Suppressor macrophage treated with lipopolysaccharide for 1 hour (primary cell): ENCODE data around the gene CDH4.

Source experiments
- DNase-seq, 3 donors: peaks; one replicate each; pipeline ENCODE4 v3.0.0-alpha.2; 2020 to 2022

CDH4 gene

DNA sequence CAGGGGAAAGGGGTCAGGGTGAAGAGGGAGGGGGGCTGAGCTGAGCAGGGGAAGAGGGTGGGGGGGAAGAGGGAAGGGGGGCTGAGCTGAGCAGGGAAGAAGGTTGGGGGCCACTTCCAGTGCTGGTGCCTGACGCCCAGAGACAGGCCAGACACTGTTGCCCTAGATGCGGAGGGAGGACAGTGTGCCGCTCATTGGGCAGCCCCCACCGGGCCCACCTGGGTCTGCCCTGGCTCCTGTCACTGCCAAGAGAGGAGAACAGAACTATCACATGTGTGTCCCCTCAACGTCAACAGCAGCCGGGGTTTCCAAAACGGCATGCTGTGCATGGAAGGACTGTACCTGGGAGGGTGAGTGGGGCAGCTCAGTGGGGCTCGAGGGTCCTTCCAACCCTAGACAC is 342.1 kb downstream of the CDH4 start:
- DNase-seq = no peak

DNA sequence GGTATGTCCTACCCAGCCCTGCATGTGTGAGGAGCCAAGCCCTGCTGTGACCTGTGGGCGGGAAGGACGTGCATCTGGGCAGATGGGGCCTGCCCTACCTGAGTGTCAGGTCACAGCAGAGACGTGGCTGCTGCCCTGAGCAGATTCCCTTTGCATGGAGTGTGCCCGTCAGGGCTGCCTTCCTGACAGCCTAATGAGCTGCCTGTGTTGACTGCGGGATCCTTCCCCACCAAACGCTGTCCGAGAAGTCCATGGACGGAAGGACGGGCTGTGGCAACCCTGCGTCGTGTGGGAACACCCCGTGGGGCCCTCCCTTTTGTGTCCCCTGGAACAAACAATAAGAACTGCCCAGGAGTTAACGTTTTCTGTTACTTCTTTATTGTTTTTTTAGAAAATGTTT is 343.2 kb downstream of the CDH4 start:
- DNase-seq = no peak

DNA sequence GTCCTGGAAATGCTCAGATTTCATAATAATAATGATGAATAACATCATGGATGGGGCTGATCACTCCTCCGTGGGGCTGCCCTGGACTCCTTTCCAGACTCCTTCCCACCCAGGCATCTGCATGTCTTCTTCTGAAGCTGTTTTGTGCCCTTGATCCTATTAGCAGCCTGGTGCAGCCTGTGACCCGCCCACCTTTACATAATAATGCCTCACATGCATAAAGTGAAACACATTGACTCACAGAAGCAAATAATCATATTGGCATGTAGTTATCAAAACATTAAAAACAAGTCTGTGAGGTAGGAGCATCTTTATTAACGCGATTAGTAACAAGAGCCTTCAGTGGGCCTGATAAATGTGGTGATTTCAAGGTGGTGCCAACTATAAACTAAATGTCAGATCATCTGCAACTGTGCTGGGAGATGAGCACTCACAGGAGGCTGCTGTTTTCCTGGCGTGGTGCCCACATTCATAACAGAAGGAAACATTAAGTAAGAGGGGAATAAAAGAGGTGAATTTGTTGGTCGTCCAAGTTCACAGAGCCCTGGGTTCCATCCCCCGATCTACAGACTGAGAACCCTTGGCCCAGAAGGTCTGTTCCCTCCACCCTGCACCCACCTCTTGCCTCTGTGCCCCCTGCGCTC is 344.7 kb downstream of the CDH4 start:
- no peak for DNase-seq

DNA sequence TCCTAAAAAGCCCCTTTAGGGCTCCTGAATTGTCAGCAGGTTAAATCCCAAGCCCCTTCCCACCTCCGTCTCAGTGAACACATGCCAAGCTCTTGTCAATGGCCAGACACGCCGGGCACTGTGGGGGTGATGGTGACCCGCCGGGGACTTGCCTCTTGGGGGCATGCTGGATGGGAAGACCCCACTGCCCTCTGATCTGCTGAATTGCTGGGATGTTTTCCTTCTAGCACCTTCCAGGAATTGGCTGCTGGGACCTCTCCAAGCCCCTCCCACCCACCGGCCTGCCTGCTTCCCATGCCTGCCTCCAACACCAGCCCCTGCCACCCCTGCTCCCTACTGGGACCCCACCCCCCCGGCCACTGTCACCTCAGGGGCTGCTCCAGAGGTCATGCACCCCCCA is 345.9 kb downstream of the CDH4 start:
- DNase-seq = no peak

DNA sequence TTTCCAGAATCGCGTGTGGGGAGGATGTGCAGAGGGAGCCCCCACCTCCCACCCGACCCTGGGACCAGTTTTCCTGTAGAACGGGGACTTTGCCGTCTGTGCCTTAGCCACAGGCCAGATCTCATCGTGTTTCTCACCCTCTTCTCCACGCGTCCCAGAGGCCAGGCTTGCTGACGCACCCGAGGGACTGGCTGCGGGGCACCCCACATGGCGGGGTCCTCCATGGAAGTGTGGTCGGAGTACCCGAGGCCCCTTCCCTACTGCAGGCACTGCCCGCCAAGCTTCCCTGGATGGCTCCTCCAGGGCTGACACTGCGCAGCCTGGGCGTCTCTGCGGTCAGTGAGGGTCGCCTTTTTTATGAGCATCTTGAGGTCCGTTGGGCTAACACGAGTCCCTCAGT is 346.5 kb downstream of the CDH4 start:
- DNase-seq = no peak

DNA sequence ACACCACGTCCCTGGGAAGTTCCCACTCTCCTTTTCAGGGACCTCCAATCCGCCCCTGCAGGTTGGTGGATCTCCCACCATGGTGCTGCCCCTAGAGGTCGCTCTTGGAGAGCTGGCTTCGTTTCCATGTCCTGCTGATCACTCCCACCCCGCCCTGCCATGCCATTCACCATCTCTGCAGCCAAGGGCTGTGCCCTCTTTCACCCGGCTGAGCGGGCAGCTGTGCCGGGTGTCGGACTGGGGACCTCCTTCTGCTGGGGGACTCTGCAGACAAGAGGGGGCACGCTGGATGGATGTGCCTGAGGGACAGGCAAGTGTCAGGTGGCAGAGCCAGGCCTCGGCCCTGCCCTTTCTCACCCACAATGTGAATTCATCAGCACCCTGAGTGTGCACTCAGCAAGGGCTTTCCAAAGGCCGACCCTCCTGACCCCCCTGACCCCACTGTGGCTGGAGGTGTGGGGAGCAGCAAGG is 347.0 kb downstream of the CDH4 start:
- no peak for DNase-seq

DNA sequence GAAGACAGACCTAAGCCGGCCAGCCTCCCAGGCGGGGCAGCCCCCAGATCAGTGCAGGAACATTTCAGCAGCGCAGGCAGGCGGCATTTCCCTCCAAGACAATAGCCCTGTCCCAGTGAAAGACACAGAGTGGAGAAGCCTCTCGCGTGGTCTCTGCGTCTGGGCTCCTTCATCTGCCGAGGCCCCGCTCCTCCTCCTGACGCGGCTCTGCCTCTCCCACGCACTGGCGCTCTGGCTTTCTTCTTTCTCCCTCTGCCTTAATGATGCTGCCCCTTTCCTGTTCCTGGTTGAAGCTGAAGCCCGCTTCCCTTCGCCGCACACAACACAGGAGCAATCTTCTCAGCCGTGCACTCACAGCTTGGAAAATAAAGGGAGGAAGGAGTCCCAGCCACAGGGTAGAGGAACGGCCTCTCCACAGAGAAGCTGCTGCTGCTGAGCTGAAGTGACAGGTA is 347.5 kb downstream of the CDH4 start:
- DNase-seq = no peak

DNA sequence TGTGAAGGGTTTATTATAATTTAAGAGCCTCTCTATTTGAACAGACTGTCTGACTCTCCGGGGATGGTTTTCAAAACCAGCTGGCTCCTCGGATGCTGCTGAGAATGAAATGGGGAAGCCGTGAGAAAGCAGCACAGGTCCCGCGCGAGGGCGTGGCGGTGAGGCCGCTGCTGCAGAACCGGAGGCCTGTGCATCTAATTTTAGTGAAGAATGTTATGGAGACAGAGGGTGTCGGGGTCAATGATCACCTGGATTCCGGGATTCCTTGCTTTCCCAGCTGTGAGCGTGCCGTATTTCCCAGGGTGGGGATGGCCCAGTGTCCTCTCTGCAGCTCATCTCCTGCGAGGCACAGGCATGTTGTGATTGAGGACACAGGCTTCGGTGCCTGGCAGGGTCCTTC is 348.0 kb downstream of the CDH4 start:
- no peak for DNase-seq

DNA sequence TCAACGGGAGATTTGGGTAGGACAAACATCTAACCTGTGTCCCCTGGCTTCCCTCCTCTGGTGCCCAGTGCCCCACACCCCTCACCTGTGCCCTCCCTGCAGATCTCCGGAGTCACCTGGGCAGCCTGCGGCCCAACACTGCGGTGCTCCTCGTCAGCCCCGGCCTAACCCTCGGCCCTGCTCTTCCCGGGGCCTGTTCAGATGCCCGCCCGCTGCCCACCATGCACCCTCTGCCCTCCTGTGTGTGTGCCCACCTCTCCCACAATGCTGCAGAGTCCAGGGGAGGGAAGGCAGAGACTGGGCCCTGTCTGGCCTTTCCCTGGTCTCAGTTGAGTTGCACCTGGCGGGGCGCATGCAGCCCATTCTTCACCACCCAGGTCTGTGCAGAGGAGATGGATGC is 349.3 kb downstream of the CDH4 start:
- no peak for DNase-seq

DNA sequence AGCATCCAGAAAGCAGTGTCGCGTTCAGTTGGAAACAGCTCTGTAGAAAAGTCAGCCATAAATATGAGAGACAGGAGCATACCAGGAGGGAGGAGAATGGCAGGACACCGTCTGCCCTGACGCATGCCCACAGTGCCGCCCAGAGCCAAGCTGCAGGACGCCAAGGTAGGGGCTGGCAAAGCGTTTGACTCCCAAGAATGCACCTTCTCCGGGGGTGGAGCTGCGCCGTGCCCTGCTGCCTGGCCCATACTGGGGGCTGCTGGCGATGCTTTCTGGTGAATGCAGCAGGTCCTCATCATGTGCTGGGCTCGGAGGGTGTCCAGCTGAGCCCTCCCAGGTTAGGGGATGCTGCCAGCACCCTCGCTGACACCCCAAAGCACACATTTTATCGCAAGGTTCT is 349.8 kb downstream of the CDH4 start:
- no peak for DNase-seq

DNA sequence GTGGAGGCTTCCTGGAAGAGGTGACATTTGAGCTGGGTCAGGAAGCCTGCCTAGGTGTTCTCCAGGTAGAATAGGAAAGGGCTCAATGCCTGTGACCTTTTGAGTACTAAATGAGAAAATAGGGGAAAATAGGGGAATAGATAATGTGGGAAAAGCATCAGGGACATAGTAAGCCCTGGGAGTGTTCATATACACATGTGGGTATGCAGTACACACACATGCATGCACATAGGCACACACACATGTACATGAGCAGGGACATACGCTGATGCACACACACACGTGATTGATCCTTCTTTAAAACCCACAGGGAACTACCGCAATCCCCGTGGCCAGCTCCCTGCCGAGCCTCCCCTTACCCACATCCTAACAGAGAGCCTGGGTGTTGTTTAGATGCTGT is 351.7 kb downstream of the CDH4 start:
- DNase-seq = no peak

DNA sequence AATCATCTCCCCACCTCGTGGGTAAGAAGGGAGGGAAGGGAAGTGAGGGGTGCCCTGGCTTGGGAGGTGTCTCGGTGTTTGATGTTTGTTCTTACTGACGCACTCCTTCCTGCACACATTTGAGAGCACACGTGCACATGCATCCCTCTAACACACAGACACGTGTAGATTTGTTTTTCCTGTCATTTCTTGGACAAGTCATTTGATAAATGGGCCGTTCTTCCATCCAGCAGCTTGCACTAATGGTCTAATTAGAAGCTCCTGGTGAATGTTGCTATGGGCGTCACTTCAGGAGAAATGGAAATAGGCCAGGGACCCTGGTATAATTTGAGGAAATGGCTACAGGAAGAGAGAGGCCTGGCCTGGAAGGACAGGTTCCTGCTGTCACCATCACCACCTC is 352.5 kb downstream of the CDH4 start:
- DNase-seq = no peak

DNA sequence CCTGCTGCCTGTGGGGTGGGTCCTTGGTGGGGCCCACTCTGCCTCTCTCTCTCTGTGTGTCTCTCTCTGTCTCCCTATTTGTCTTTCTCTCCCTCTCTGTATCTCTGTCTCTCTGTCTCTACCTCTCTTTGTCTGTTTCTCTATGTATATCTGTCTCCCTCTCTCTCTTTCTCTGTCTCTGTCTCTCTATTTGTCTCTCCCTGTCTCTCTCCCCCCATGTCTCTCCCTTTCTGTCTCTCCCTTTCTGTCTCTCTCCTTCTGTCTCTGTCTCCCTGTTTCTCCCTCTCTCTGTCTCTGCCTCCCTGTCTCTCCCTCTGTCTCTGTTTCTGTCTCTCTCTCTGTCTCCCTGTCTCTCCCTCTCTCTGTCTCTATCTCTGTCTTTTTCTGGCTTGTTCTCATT is 353.2 kb downstream of the CDH4 start:
- DNase-seq = no peak

DNA sequence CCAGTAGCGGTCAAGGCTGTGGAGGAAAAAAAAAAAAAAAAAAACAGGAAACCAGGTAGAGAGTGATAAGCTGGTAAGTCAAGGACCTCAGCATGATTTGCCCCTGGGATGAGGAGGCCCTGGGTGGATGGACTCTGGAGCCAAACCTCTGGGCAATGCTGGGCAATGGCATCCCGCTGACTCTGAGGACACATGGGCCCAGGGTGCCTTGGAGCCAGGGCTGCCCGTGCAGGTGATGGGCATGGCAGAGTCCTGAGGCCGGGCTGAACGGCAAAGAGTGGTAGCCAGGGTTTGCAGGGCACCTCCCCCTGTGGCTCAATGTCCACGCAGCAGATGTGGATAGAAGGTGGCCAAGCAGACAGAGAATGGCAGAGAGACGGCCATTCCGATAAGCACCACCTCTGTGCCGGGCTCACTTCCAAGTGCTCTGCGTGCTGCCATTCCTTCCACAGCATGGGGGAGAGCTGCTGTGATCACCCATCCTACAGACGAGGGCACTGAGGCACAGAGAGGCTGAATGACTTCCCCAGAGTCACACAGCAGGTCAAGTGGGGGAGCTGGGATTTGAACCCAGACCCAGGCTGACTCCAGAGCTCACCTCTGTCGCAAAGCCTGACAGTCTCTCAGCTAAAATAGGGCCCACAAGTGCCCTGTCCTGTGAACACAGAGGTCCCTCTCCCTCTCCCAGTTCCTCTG is 353.9 kb downstream of the CDH4 start:
- no peak for DNase-seq

DNA sequence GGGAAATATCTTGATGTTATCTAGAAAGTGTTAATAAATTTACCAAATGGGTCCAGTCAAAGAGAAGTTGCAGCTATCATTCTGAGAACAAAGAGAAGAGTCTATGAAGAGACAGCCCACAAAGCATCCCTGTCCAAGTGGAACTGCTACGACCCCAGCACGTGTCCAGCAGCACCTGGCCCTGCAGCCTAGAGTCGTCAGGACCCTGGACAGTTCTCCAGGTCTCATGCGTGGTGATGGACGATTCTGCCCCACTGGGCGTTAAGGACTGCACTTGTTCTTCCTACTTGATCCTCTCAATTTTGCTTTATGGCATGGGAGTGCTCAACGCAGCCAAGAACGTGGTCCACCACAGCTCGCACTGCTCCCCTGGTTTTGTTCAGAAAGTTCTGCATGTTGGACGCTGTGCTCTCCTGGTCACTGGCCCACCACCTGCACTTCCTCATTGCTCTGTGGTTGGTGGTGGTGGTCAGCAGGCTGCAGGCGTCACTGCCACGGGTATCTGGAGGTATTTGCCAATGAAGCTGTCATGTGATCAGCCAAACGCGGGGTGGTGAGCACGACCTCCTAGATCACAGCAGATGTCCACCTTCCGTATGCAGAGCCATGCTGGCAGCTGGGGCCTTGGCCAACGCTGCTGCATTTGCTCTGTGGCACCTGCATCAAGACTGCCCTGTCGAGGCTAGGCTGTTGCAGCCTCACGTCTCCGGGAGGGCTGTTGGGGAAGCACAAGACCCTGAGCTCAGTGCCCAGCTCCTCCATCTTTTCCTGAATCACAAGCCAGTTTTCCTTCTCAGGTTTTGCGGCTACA is 356.4 kb downstream of the CDH4 start:
- no peak for DNase-seq

DNA sequence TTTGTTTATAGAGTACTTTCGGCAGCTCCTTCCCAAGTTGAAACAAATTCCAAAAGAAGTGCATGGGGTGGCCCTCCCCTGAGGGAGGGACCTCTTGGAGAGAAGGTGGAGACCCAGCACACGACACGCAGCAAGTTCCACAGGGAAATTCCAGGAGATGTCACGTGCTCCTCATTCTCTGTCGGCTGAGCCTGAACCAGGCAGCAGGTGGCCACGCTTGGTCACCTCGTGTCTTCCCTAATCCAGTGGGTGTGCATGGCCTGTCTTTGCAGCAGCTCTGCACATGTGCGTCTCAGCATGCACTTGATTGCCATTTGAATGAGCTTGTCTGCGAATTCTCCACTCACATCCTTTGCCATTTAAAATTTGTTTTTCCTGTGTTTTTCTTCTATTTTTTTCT is 357.4 kb downstream of the CDH4 start:
- DNase-seq = no peak

DNA sequence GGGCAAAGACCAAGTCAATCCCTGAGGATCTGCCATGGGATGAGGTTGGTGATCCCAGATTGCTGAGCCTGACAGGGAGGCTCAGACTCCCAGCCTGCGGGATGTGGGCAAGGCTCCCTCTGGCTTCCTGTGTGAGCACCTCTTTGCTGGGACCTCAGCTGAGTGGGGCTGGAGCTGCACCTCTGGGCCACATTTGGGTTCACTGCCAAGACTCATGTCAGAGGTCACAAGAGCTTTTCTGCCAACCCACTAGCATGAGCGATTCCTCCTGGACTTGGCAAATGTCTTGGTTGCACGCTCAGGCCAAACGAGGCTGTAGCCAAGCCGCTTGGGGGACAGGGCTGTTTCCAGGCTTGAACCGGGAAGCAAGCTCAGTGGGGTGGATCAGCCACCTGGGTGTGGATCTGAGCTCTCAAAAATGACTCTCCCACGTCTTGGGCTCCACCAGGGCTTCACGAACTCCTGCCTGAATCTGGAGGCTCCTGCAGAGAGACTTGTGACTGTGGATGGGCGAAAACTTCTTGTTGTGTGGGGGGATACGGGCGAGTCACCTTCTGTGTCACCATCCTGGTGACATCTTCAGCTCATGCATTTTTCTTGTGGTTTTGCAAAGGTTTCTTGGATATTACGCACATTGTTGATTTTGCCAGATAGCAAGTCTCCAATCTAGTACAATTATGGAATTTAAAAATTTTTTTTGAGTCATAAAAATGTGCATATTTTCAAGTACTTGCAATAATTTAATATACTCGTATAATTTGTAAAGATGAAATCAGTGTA is 359.5 kb downstream of the CDH4 start:
- no peak for DNase-seq

DNA sequence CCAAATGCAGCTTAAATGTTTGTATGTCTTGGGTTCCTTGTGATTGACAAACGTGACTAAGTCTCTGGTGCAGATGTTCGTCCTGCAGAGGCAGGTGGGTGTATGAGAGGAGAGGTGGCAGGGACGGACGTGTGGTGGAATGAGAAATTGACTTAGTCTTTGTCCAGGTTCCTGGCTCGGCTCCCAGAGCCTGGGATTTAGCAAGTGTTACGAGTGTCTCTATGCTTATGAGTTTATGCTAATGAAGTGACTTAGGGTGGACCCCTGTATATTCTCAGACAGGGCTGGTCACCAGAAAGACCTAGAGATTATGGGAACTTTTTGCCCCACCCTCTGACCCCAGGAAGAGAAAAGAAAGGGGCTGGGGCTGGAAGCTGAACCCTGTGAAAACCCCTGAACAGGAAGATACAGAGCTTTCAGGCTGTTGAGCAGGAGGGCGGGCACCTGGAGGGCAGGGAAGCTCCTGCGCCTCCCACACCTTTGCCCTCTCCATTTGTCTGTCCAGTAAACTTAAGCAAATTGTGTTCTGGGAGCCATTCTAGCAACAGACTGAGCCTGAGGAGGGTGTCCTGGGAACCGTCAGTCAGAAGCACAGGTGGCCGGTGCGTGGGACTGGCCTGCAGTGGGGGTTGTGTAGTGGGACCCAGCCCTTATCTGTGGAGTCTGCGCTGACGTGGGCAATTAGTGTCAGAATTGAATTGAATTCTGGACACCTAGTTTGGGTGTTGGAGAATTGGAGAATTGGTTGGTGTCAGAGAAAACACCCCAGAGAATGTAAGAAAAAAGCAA is 362.1 kb downstream of the CDH4 start:
- DNase-seq = no peak

DNA sequence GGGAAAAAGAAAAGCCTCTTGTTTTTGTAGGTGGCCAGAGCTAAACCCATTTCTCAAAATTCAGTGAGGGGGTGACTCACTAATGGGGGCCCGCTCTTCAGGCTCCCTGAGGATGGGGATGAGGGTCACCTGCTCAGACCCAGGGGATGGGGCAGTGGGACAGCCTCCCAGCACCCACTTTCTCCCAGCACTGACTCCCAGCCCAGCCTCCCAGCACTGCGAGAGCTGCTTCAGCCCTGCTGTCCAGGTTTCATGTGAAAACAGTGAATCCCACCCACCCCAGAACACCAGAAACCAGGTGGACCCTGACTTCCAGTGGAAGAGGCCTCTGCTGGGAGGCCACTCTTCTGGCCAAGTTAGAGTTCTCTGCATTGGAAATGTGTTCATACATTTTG is 362.6 kb downstream of the CDH4 start:
- no peak for DNase-seq

DNA sequence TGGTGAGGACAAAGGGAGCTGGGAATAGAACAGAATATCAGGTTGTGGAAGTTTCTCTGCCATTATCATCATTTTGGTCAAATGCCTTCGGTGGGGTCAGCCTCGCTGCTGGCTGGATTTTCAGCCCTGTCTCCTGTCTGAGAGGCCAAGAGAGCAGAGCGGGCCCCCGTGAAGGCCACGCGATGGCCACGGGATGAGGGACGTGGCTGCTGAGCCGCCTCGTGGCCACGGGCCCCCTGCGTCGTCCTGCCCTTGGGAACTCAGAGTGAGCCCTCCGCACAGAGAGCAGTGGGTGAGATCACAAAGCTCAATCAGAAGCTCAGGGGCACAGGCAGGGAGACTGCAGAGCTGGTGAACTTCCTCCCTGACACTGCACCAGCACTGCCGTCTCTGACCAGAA is 363.7 kb downstream of the CDH4 start:
- DNase-seq = no peak

DNA sequence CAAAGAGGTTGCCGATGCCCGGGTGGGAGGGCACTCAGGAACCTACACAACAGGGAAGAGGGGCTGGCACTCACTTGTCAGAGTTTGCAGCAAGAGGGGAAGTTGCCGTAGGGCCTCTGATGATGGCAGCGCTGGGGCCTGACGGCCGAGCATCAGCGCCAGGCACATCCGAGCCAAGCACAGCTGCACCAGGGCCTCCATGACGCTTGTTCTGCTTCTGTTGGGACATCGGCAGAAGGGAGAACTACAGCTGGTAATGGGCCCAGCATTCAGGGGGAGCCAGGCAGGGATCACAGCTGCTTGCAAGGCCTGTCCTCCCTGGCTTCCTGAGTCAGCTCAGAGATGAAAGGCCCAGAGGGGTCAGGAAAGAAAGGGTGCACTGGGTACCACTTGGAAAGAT is 367.7 kb downstream of the CDH4 start:
- DNase-seq = no peak

DNA sequence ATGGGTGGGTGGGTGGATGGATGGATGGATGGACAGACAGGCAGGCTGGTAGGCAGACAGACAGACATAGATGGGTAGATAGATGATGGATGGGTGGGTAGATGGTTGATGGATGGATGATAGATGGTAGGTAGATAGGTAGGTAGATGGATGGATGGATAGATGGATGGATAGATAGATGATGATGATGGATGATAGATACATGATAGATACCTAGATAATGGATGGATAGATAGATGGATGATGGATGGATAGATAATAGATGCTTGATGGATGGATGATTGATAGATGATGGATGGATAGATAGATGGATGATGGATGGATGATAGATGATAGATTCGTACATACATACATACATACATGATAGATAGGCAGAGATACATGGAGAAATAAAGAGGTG is 368.1 kb downstream of the CDH4 start:
- DNase-seq = no peak
